AG04449 (cell line): ENCODE results near the gene FMNL1.

Experiments used
- CTCF ChIA-PET: fragments of 350-600 bp; formaldehyde crosslinking; extraction: SDS; loops from one replicate; lab custom pipeline; 2021; ENCODE audit warnings: antibody characterized with exemption; lab: Yijun Ruan, JAX
- POLR2A ChIA-PET: fragments of 400-600, 350-600 bp; formaldehyde crosslinking; extraction: SDS; loops from one replicate; lab custom pipeline; 2020; ENCODE audit warnings: antibody characterized with exemption, inconsistent platforms; lab: Yijun Ruan, JAX
- DNase-seq: peaks from one replicate; pipeline ENCODE4 v3.0.0-alpha.2; 2010; ENCODE audit warnings: low read depth, low spot score
- H3K4me3 ChIP-seq: 2 replicates; pipeline ENCODE4 v1.5.1; 2011; ENCODE audit warnings: low read depth, mild to moderate bottlenecking, control low read depth, low read length
- CTCF ChIP-seq: IDR thresholded peaks from one replicate; pipeline ENCODE4 v1.5.1; 2011; ENCODE audit warnings: mild to moderate bottlenecking, moderate library complexity, low read length, control low read depth, inconsistent platforms; ENCODE audit not compliant: insufficient read depth; ENCODE audit errors: missing control alignments

Gene FMNL1

GRCh38 chr17:45235416-45236281, 14.0 kb downstream of the FMNL1 start:
- TF ChIP-seq CTCF: peak; percentile 87
- CTCF ChIA-PET: interaction anchor here (0.6 to 13.7 kb wide), 28 partner anchors 8 to 343 kb away, joined by 3 to 205 read pairs (median 5); partner anchors contain the start of genes ACBD4 and FMNL1
- peak; percentile 9 for DNase-seq
- POLR2A ChIA-PET: interaction anchor here (1.4 kb wide), 1 partner anchor 87 kb away, joined by 4 read pairs; the partner anchor contains the start of gene HEXIM1
- no peak overlapping the region for H3K4me3 ChIP-seq

- no peak for TF ChIP-seq CTCF
- ChIA-PET CTCF (interaction anchor here (0.6 to 13.7 kb wide), 26 partner anchors 8 to 342 kb away, joined by 3 to 205 read pairs (median 5); partner anchors contain the start of genes ACBD4 and FMNL1), POLR2A (no interaction called here)
- no peak for DNase-seq
- H3K4me3 ChIP-seq: no peak overlapping the region
Observed at GRCh38 chr17:45236282-45236606, 14.6 kb downstream of the FMNL1 start.

- DNase-seq: no peak
- no peak overlapping the region for H3K4me3 ChIP-seq
- TF ChIP-seq CTCF: no peak
- ChIA-PET CTCF (interaction anchor here (1.0 to 13.7 kb wide), 9 partner anchors 9 to 145 kb away, joined by 3 to 205 read pairs (median 9); partner anchors contain the start of genes ACBD4 and FMNL1), POLR2A (no interaction called here)
Observed at GRCh38 chr17:45237686-45238085, 16.0 kb downstream of the FMNL1 start.

- DNase-seq: no peak
- TF ChIP-seq CTCF: no peak
- ChIA-PET POLR2A (no interaction called here), CTCF (interaction anchor here (0.7 to 13.7 kb wide), 8 partner anchors 9 to 146 kb away, joined by 3 to 205 read pairs (median 4); partner anchors contain the start of genes ACBD4 and FMNL1)
- no peak overlapping the region for H3K4me3 ChIP-seq
Observed at GRCh38 chr17:45238155-45238774, 16.6 kb downstream of the FMNL1 start.

GRCh38 chr17:45240905-45241327, 19.2 kb downstream of the FMNL1 start:
- ChIA-PET CTCF (interaction anchor here (0.9 to 13.7 kb wide), 10 partner anchors 9 to 145 kb away, joined by 3 to 205 read pairs (median 6); partner anchors contain the start of genes ACBD4 and FMNL1), POLR2A (interaction anchor here (0.9 kb wide), 1 partner anchor 92 kb away, joined by 3 read pairs; no protein-coding TSS in a partner anchor)
- no peak for DNase-seq
- TF ChIP-seq CTCF: no peak
- H3K4me3 ChIP-seq: no peak overlapping the region
